Adrenal gland (tissue), 5 donors: Measurements from ENCODE around the gene CYREN.

Source experiments
- CTCF ChIP-seq, 6 experiments: fragments of 450-650 bp in 4 of 6; fragments of 200-600 bp in 2 of 6; sonication (generic) in 1 of 6; IDR thresholded peaks; 1 replicate in 5 of 6; 2 replicates in 1 of 6; pipeline versions ENCODE4 v1.5.1 to v1.8.0; 2016 to 2021; ENCODE audit warnings: antibody characterized with exemption in 6 of 6, mild to moderate bottlenecking in 2 of 6, moderate library complexity in 1 of 6
- POLR2A ChIP-seq, 2 donors: fragments of 450-650 bp; IDR thresholded peaks; one replicate each; pipeline ENCODE4 v1.6.1; 2017; ENCODE audit warnings: antibody characterized with exemption in 2 of 2, mild to moderate bottlenecking in 2 of 2, moderate library complexity in 1 of 2
- donor health status: DM: no; HTN: no; CAD: no.

GRCh38 chr7:135168001-135168400 lies 2.5 kb downstream of the CYREN start:
- TF ChIP-seq CTCF (IDR thresholded peaks at IDR 0.05): no peak
- TF ChIP-seq POLR2A (IDR thresholded peaks at IDR 0.05): no peak
